ENCODE results near the gene TERT. TPM values are rescaled to one million over a fixed set of nuclear protein-coding genes. Genes with fewer than 3 reads are reported as not detected.

TERT gene
- total and polyA plus RNA-seq, 12 donors: 0.29 TPM; not detected in 11

DNA sequence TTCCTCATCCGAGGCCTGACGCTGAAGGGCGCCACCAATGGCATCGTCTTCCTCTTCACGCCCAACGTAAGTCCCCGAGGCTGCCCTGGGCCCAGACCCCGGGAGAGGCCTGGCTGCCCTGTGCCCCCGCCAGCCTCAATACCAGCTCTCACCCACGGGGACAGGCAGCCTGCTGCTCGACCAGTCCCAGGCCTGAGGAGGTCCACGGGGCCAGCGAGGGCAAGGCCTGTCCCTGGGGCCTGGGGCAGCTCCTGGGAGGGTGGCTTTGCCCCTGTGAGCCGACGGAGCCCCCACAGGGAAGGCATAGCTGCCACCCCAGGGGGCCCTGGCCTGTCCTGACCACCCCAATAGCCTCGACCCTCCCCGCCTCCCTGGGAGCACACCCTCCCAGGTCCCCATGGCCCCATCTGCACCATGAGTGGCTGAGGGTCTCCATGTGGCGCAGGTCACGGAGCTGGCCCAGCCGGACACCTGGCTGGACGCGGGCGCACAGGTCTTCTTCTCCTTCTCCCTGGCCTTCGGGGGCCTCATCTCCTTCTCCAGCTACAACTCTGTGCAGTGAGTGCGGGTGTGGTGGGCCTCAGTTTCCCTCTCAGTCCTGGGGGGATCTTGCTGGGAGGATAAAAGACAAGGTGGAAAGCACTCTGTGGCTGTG, 81.2 kb downstream of the TERT start:
- no peak for DNase-seq
- no peak overlapping the region for H3K27ac ChIP-seq
- H3K9me3 ChIP-seq (replicated peaks in 1 of 3): no peaks in the 10 kb centered on the region
- intact Hi-C loops (cut with DNase I): no loop called here
- H3K4me1 ChIP-seq (replicated peaks in 1 of 2): no peaks in the 10 kb centered on the region
- H3K4me3 ChIP-seq: no peak overlapping the region
- 80 to 82% (median 81%) methylated on average over 12 to 25 of the region's 25 CpGs for WGBS, 4 donors
- no peaks in the 10 kb centered on the region for H3K27me3 ChIP-seq
- no peaks in the 10 kb centered on the region for H3K36me3 ChIP-seq (replicated peaks in 1 of 2)
- TF ChIP-seq POLR2A (IDR thresholded peaks at IDR 0.05): no peak
- TF ChIP-seq, protein P1, sequence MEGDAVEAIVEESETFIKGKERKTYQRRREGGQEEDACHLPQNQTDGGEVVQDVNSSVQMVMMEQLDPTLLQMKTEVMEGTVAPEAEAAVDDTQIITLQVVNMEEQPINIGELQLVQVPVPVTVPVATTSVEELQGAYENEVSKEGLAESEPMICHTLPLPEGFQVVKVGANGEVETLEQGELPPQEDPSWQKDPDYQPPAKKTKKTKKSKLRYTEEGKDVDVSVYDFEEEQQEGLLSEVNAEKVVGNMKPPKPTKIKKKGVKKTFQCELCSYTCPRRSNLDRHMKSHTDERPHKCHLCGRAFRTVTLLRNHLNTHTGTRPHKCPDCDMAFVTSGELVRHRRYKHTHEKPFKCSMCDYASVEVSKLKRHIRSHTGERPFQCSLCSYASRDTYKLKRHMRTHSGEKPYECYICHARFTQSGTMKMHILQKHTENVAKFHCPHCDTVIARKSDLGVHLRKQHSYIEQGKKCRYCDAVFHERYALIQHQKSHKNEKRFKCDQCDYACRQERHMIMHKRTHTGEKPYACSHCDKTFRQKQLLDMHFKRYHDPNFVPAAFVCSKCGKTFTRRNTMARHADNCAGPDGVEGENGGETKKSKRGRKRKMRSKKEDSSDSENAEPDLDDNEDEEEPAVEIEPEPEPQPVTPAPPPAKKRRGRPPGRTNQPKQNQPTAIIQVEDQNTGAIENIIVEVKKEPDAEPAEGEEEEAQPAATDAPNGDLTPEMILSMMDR (IDR thresholded peaks at IDR 0.05): no peak

DNA sequence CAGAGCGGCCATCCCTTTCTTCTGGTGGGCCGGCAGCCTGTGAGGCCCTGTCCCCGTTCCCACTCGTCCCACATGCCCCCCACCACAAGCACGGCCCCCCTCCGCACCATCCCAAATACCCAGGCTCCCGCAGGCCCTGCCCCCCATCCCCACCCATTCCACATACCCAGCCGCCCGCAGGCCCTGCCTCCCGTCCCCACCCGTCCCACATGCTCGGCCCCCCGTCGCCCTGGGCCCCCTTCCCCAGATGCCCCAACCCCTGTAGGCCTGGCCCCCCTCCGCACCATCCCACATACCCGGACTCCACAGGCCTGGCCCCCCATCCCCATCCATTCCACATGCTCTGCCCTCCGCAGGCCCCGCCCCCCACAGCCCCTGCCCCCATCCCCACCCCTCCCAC, 82.0 kb downstream of the TERT start:
- Histone ChIP-seq H3K4me3 (no peak overlapping the region), H3K36me3 (replicated peaks in 1 of 2) (no peaks in the 10 kb centered on the region), H3K4me1 (replicated peaks in 1 of 2) (no peaks in the 10 kb centered on the region), H3K27me3 (no peaks in the 10 kb centered on the region), H3K9me3 (replicated peaks in 1 of 3) (no peaks in the 10 kb centered on the region), H3K27ac (no peak overlapping the region)
- DNase-seq: no peak
- WGBS, 4 donors: 81 to 89% (median 85%) methylated on average over 9 to 18 of the region's 18 CpGs
- intact Hi-C loops (cut with DNase I): no loop called here
- TF ChIP-seq POLR2A (IDR thresholded peaks at IDR 0.05): no peak
- TF ChIP-seq, protein P1 (IDR thresholded peaks at IDR 0.05): no peak

- no peaks in the 10 kb centered on the region for H3K27me3 ChIP-seq
- DNase-seq: no peak
- no peak for TF ChIP-seq POLR2A (IDR thresholded peaks at IDR 0.05)
- TF ChIP-seq, protein P1 (IDR thresholded peaks at IDR 0.05): no peak
- no peaks in the 10 kb centered on the region for H3K9me3 ChIP-seq (replicated peaks in 1 of 3)
- WGBS, 4 donors: 88 to 93% (median 91%) methylated on average over 8 to 20 of the region's 20 CpGs
- intact Hi-C loops (cut with DNase I): no loop called here
- H3K4me3 ChIP-seq: no peak overlapping the region
- H3K4me1 ChIP-seq (replicated peaks in 1 of 2): no peaks in the 10 kb centered on the region
- no peak overlapping the region for H3K27ac ChIP-seq
- H3K36me3 ChIP-seq (replicated peaks in 1 of 2): no peaks in the 10 kb centered on the region
Measured at GRCh38 chr5:1212271-1212670, 82.6 kb downstream of the TERT start.

DNA sequence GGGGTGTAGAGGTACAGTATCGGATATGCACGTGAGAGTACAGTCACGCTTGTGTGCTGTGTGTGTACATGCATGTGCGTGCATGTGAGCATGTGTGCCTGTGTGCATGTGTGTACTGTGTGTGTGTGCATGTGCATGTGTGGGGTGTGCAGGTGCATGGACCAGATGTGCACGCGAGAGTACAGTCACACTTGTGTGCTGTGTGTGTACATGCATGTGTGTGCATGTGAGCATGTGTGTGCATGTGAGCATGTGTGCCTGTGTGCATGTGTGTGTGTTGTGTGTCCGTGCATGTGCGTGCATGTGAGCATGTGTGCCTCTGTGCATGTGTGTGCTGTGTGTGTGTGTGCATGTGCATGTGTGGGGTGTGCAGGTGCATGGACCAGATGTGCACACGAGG, 83.2 kb downstream of the TERT start:
- Histone ChIP-seq H3K27ac (no peak overlapping the region), H3K4me3 (no peak overlapping the region), H3K9me3 (replicated peaks in 1 of 3) (no peaks in the 10 kb centered on the region), H3K4me1 (replicated peaks in 1 of 2) (no peaks in the 10 kb centered on the region), H3K27me3 (no peaks in the 10 kb centered on the region), H3K36me3 (replicated peaks in 1 of 2) (no peaks in the 10 kb centered on the region)
- TF ChIP-seq, protein P1 (IDR thresholded peaks at IDR 0.05): no peak
- no peak for TF ChIP-seq POLR2A (IDR thresholded peaks at IDR 0.05)
- intact Hi-C loops (cut with DNase I): no loop called here
- no peak for DNase-seq
- WGBS, 4 donors: 87 to 93% (median 91%) methylated on average over 9 of the region's 9 CpGs
